ENCODE measurements around the gene SEMA3F.

DNA sequence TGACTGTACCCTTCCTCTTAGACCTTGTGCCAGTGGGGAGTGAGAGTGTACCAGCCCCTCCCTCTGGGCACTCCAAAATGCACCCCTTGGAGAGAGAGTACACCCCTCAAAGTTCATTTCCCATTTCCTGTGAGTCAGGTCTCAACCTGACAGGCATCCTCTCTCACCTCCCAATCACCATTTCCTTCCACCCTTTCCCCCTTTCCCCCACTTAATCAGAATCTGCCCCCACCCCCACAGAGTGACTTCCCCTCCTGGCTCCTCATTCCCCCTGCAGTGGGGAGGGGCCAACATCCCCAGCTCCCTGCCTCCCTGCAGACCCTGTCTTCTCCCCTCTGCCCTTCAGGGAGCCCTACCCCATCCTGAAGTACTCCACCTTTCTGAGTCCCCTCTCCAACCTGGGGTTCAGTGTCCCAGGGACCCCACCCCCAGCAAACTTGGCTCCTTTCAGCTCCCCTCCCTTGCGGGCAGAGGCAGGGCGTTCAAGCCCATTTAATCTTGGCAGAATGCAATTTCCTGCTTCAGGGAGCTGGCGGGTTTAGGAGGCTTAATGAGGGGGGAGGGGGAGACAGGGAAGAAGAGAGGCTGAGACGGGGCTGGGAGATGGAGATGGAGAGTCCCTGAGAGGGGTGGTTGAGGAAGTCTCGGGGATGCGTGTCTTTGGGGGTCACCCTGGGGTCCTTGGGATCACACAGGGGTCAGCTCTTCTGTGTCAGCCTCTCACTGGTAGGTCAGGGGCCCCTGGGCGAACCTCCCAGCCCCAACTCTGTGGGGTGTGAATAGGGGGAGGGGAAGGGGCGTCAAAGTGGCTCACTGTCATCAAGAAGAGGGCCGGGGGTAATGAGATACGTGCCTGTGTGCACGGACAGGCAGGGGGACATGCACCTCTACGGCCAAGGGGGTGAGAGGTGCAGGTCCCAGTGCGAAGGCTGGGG lies 16.6 kb upstream of the SEMA3F start:
- TF ChIP-seq, protein P1, sequence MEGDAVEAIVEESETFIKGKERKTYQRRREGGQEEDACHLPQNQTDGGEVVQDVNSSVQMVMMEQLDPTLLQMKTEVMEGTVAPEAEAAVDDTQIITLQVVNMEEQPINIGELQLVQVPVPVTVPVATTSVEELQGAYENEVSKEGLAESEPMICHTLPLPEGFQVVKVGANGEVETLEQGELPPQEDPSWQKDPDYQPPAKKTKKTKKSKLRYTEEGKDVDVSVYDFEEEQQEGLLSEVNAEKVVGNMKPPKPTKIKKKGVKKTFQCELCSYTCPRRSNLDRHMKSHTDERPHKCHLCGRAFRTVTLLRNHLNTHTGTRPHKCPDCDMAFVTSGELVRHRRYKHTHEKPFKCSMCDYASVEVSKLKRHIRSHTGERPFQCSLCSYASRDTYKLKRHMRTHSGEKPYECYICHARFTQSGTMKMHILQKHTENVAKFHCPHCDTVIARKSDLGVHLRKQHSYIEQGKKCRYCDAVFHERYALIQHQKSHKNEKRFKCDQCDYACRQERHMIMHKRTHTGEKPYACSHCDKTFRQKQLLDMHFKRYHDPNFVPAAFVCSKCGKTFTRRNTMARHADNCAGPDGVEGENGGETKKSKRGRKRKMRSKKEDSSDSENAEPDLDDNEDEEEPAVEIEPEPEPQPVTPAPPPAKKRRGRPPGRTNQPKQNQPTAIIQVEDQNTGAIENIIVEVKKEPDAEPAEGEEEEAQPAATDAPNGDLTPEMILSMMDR (IDR thresholded peaks at IDR 0.05), result no peak
- no peak for TF ChIP-seq POLR2A (IDR thresholded peaks at IDR 0.05)
